ENCODE results near the gene CACNG5.

GRCh38 chr17:66793814-66794213, 41.1 kb upstream of the CACNG5 start:
- no peak for TF ChIP-seq POLR2A (IDR thresholded peaks at IDR 0.05)
- no peak for TF ChIP-seq CTCF (IDR thresholded peaks at IDR 0.05)

All from heart left ventricle (tissue), 13 donors.